NCI-H748 treated with DMSO at 0.1 percent for 48 hours (cell line): ENCODE data around the gene LCA5L.
"Not testable (repeated sequence)": the region's sequence is repeated elsewhere in the genome, so short reads cannot be mapped to it uniquely, and the experiment has no call there.

Experiments
- DNase-seq: peaks from one replicate; lab custom pipeline; 2025; lab: John Stamatoyannopoulos, UW

The LCA5L gene

DNA sequence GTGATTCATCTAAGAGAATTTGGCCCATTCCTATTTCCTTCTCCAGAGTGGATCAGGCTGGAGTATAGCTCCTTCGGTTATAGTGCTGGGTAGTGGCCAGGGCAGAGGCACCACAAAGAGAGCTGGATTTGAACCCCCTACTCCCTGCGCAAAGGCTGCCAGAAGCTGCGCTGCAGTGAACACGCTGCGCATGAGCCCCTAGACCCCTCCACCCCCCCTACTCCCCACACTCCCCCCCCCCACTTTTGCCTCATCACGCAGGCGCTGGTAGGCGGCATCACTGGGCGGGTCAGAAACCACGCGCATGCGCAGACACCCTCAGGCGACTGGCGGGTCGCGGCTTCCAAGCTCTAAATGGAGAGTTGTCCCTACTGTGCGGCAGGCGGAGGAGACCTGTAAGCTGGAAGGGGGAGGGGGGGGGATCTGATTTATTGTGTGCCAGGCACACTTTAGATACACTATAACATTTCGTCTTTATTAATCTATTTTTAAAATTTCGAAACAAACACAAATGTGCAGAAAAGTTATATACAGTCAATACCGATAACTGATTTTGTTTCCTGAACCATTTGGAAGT lies 58.0 kb downstream of the LCA5L start:
- peak; percentile 64 for DNase-seq

DNA sequence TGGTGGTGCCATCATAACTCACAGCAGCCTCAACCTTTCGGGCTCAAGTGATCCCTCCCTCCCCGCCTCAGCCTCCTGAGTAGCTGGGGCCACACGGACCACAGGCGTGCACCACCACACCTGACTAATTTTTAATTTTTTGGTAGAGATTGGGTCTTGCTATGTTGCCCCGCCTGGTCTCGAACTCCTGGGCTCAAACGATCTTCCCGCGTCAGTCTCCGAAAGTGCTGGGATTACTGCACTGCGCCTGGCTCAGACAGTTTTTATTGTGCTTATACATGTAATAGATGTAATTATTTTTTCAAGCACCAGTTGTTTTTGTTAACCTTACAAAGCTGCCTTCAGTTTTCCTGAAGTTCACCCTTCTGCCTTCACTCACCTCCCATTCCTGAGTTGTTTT lies 58.7 kb downstream of the LCA5L start:
- no peak for DNase-seq

DNA sequence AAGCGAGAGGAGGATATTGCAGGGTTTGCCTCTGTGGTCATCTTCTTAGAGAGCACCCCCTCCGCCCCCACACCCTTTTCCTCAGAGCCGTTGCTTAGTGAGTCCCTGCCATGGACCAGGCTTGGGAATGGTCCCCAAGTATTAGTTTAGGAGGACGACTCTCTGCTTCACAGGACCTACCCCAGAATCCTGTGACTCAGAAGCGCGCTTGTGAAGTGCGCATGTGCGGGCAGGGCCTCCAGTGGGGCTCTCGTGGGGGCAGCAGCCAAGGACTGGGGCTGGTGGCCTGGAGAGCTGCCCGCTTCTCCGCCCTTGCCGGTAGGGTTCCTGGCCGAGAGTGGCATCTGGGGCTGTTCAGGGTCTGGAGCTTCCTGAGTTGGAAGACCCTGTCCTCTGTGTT lies 59.4 kb downstream of the LCA5L start:
- DNase-seq, result no peak

- DNase-seq, result no peak
Measured at GRCh38 chr21:39385299-39386145, 60.1 kb downstream of the LCA5L start.

DNA sequence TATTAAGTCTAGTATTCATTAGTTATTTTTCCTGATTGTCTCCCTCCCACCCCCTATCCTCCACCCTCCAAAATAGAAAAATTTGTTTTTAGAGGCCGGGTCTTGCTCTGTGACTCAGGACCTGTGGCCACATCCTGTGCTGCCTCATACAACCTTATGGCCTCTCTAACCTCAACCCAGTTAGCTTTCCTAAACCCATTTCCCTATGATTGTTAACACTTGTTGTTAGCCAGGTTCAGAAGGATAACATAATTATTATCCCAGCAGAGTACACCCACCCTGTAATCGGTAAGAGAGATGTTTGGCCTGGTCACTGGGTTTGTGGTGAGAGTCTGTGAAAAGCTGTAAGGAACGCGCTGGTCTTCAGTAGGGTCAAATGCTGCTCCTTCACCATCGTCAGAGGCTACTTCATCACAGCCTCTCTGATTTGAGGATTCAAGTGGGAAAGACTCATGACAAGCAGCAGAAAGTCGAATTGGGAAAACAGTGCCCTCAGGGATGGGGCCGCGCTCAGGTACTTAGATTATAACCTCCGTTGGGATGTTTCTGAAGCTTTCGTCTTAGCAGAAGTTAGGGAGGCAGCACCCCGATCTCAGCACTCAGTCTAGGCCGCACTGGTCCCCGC lies 60.8 kb downstream of the LCA5L start:
- no peak for DNase-seq

DNA sequence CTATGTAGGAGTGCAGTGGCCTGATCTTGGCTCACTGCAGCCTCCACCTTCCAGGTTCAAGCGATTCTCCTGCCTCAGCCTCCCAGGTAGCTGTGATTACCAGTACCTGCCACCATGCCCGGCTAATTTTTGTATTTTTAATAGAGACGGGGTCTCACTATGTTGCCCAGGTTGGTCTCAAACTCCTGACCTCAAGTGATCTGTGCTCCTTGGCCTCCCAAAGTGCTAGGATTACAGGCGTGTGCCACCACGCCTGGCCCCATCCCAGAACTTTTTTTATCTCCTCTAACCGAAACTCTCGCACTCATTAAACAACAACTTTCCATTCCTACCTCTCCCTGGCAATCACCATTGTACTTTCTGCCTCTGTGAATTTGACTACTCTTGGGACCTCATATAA lies 63.5 kb downstream of the LCA5L start:
- not testable (repeated sequence) for DNase-seq

GRCh38 chr21:39381009-39381408 lies 64.6 kb downstream of the LCA5L start:
- peak; percentile 15 for DNase-seq

DNA sequence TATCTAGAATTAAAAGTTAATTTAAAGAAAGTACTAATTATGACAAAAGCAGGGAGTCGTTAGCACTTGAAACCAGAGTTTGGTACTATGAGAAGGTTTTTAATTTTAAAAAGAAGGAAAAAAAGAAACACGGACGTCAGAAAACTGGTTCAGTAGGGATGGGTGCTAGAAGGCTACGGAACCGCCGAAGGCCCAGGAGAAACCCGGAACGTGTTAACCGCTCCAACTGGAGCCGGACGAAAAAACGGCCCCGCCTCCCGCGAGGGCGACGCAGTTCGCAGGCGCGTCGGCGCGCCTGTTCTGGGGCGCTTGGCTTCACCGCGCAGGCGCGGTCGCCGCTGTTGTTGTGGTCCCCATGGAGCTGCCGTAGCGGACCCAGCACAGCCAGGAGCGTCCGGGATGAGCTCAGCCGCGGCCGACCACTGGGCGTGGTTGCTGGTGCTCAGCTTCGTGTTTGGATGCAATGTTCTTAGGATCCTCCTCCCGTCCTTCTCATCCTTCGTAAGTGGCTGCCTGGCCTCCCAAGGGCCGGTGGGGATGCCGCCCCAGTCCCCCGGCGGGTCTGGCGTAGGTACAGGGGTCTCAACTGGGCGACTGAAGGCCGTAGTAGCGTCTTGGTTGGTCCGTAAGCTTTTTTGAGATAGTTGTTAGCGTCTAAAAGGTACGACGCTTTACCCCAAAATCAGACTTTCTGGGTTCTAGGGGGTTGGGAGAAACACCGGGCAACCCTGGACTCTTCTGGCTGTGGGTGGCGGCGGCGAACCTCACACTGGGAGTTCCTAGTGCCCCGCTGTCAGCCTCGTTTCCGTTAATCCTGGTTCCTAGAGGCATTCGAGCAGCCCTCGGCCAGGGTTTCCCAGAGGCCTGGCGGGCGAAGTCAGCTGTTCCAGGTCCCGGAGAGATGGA lies 65.3 kb downstream of the LCA5L start:
- peak; percentile 67 for DNase-seq

DNA sequence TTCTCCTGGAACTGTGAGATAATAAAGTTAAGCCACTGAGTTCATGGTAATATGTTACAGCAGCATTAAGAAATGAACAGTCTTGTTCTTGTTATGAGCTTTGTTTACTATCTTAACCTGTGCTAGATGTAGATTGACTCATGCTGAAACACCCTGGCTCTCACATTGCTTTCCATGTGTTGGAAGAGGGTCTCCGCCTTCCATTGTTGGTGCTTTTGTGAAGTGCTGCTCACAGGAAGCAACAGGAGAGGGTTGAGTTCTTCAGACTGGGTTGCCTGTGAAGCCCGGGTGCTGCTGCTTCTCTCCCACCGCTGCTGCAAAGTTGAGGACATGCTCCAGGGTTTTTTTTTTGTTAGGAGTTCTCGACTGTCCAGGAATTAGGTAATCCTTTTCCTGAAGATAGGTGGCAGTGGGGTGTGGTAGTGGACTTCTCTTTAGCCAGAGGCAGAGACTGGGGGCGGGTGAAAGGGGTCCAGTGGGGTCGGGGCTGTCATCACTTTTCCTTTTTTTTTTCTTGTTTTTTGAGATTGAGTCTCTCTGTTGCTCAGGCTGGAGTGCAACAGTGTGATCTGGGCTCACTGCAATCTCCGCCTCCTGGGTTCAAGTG lies 68.0 kb downstream of the LCA5L start:
- DNase-seq, result peak; percentile 2

- DNase-seq, result no peak
Measured at GRCh38 chr21:39375446-39375845, 70.1 kb downstream of the LCA5L start.

DNA sequence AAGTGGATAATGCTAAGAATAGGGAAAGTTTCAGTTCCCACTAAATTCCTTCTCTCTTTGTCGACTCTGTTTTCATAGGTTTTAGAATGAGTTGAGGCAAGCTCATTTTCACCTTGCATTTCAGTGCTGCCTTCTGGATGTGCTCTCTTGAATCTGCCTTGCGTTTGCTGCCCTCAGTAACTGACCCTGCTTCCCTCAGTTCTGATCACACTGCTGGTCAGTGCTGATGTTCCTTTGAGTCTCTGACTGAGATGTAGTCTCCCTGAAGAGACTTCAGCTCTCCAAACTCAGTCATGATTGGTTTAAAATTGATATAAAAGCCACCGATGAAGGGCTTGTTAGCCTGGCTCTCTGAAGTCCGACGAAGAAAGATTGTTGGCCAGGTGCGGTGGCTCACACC lies 71.5 kb downstream of the LCA5L start:
- DNase-seq, result no peak

- no peak for DNase-seq
Measured at GRCh38 chr21:39373634-39374033, 71.9 kb downstream of the LCA5L start.

- DNase-seq, result not testable (repeated sequence)
Measured at GRCh38 chr21:39369896-39370288, 75.7 kb downstream of the LCA5L start.

DNA sequence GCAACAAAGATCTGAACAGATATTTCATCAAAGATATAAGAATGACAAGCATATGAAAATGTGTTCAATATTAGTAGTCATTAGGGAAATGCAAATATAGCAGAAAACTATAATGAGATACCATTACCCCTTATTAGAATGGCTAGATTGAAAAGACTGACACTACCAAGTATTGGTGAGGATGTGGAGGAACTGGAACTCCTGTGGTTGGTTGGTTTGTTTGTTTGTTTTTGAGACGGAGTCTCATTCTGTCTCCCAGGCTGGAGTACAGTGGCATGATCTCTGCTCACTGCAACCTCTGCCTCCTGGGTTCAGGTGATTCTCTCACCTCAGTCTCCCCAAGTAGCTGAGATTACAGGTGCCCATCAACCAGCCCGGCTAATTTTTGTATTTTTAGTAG lies 77.8 kb downstream of the LCA5L start:
- no peak for DNase-seq

- DNase-seq, result no peak
Measured at GRCh38 chr21:39366563-39366962, 79.0 kb downstream of the LCA5L start.

GRCh38 chr21:39364949-39365348 lies 80.6 kb downstream of the LCA5L start:
- DNase-seq, result no peak

- no peak for DNase-seq
Measured at GRCh38 chr21:39363607-39364555, 81.7 kb downstream of the LCA5L start.

- no peak for DNase-seq
Measured at GRCh38 chr21:39362733-39363132, 82.8 kb downstream of the LCA5L start.

DNA sequence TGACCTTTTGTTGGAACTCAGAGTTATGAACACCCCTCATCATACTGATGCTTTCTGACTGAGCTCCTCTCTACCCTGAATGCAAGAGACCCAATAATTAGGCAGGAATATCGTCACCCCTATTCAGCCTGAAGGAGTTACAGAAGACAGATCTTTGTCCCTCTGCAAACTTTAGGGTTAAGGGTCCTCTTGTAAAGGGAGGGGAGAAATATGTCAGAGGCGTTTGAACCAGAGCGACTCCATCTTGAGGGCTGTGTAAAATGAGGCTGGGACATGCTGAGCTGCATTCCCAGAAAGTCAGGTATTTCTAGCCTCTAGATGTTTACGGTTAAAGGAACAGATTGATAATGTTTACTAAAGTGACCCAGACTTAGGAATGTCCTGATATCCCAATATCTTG lies 86.2 kb downstream of the LCA5L start:
- DNase-seq, result no peak
